Neural progenitor cell (in vitro differentiated cells): Measurements from ENCODE around the gene COPS9.

Experiments
- EZH2phosphoT487 ChIP-seq: fragments of 200-600 bp; sonication (generic); IDR thresholded peaks from 2 replicates; pipeline ENCODE4 v1.6.1; 2017; ENCODE audit warnings: antibody characterized with exemption
- TF ChIP-seq, protein P1 (sequence below): fragments of 200-600 bp; sonication (generic); IDR thresholded peaks from 2 replicates; pipeline ENCODE4 v1.5.1; 2017; ENCODE audit warnings: antibody characterized with exemption, mild to moderate bottlenecking

GRCh38 chr2:240184656-240185055, 48.6 kb upstream of the COPS9 start:
- TF ChIP-seq, protein P1, sequence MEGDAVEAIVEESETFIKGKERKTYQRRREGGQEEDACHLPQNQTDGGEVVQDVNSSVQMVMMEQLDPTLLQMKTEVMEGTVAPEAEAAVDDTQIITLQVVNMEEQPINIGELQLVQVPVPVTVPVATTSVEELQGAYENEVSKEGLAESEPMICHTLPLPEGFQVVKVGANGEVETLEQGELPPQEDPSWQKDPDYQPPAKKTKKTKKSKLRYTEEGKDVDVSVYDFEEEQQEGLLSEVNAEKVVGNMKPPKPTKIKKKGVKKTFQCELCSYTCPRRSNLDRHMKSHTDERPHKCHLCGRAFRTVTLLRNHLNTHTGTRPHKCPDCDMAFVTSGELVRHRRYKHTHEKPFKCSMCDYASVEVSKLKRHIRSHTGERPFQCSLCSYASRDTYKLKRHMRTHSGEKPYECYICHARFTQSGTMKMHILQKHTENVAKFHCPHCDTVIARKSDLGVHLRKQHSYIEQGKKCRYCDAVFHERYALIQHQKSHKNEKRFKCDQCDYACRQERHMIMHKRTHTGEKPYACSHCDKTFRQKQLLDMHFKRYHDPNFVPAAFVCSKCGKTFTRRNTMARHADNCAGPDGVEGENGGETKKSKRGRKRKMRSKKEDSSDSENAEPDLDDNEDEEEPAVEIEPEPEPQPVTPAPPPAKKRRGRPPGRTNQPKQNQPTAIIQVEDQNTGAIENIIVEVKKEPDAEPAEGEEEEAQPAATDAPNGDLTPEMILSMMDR, result no peak
- TF ChIP-seq EZH2phosphoT487, result no peak
